OCI-LY7 (cell line): ENCODE results near the gene VPS18.

Experiments
- EZH2phosphoT487 ChIP-seq: fragments of 200-600 bp; sonication (generic); IDR thresholded peaks from 2 replicates; pipeline ENCODE4 v1.6.1; 2018; ENCODE audit warnings: low read depth, borderline replicate concordance, mild to moderate bottlenecking, mixed run types, antibody characterized with exemption, low read length, moderate library complexity, mixed read lengths
- TF ChIP-seq, protein P1 (sequence below): fragments of 200-600 bp; sonication (generic); conservative IDR thresholded peaks from 2 replicates; pipeline ENCODE4 v1.5.1; 2014; ENCODE audit warnings: mild to moderate bottlenecking, antibody characterized with exemption, low read length, moderate library complexity, mixed read lengths

DNA sequence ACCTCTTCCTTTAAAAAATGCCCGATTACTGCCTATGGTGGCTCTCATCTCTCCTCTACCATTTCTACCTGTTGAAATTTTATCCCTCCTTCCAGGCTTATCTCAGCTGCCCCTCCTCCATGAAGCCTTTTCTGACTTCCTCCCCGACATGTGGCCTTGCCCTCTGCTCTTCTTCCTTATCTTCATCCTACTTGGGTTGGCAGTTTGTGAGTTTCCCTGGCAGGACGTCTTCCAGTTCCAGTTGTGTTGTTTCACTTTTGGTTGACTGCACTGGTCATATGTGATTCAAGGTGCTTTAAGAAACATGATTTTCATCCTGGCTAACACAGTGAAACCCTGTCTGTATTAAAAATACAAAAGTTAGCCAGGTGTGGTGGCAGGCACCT is 39.3 kb downstream of the VPS18 start:
- TF ChIP-seq, protein P1, sequence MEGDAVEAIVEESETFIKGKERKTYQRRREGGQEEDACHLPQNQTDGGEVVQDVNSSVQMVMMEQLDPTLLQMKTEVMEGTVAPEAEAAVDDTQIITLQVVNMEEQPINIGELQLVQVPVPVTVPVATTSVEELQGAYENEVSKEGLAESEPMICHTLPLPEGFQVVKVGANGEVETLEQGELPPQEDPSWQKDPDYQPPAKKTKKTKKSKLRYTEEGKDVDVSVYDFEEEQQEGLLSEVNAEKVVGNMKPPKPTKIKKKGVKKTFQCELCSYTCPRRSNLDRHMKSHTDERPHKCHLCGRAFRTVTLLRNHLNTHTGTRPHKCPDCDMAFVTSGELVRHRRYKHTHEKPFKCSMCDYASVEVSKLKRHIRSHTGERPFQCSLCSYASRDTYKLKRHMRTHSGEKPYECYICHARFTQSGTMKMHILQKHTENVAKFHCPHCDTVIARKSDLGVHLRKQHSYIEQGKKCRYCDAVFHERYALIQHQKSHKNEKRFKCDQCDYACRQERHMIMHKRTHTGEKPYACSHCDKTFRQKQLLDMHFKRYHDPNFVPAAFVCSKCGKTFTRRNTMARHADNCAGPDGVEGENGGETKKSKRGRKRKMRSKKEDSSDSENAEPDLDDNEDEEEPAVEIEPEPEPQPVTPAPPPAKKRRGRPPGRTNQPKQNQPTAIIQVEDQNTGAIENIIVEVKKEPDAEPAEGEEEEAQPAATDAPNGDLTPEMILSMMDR: no peak
- TF ChIP-seq EZH2phosphoT487: no peak
